GM21381 (cell line): Measurements from ENCODE around the gene ZG16B.

ENCODE experiments used
- ATAC-seq: cut with Tn5 transposase; IDR thresholded peaks from one replicate; pipeline ENCODE4 v1.9.1; 2021; ENCODE audit warnings: mild to moderate bottlenecking, moderate library complexity; ENCODE audit not compliant: unreplicated experiment

Gene ZG16B

DNA sequence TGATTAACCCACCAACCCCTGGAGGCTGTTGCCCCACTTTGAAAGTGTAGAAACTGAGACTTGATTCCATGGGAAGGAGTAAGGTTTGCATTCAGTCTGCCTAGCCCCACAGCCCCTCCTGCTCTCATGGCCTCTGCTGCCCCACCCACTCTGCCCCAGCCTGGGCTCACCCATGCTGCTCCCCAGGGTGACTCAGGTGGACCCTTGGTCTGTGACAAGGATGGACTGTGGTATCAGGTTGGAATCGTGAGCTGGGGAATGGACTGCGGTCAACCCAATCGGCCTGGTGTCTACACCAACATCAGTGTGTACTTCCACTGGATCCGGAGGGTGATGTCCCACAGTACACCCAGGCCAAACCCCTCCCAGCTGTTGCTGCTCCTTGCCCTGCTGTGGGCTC is 25.4 kb upstream of the ZG16B start:
- no peak for ATAC-seq

DNA sequence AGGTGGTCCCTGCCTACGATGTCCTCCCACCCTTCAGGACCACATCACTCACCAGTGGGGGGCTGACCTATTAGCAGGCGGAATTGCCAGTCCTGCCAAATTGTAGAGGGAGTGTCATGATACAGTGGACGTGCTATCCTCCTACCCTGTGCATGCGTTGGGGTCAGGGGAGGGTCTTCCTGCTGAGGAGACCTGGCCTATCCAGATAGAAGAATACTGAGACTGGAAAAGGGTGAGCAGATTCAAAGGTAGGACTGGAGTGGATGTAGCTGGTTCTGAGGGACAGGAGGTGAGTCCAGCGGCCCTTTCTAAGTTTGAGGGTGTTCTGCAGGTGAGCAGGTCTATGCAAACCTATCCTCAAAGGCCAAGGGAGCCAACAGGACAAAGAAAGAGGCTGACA is 23.8 kb upstream of the ZG16B start:
- ATAC-seq: no peak

DNA sequence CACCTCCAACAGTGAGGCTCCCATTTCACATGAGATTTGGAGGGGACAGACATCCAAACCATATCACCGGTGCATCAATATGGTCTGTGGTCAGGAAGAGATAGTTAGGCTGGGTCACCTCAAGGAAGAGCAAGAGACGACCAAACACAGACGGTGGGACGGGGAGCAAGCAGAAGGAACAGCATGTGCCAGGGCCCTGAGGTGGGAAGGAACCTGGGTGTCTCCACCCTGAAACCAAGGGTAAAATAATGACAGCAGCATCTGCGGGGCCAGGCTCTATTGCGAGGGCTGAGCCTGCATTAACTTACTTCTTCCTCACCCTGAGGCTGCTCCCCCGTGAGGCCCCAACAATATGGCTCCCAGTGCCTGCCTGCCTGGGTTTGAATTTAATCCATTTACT is 21.9 kb upstream of the ZG16B start:
- ATAC-seq: no peak

DNA sequence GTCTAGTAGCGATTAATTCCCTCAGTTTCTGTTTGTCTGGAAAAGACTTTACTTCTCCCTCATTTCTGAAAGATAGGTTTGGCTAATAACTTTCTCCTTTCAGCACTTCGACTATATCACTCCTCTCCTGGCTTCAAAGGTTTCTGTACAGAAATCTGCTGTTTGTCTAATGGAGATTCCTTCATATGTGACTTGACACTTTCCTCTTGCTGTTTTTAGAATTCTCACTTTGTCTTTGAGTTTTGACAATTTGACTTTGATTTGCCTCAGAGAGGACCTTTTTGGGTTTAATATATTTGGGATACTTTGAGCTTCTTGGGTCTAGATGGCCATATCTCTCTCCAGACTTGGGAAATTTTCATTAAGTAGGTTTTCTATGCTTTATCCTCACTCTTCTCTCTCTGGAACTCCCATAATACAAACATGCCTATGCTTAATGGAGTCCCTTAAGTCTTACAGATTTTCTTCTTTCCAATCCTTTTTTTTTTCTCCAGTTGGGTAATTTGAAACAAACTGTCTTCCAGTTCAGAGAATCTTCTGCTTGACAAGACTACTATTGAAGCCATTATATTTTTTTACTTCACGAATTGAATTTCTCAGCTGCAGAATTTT is 20.8 kb upstream of the ZG16B start:
- no peak for ATAC-seq

DNA sequence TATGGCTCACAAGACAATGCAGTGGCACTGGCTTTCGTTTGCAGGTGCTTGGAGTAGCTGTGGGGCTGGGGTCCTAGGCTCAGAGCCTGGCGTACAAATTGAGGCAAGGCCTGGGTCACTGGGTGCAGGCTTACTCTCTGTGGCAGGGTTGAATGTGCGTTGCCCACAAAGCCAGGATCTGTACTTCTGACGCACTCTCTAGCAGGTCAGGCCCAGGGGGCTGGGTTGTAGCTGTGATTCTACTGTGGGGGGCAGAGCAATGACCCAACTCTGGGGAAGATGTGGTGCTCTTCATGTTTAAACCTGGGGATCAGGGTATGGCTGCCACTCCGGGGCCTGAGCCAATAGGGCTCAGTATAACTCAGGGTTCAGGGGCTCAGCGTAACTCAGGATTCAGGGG is 19.5 kb upstream of the ZG16B start:
- no peak for ATAC-seq

DNA sequence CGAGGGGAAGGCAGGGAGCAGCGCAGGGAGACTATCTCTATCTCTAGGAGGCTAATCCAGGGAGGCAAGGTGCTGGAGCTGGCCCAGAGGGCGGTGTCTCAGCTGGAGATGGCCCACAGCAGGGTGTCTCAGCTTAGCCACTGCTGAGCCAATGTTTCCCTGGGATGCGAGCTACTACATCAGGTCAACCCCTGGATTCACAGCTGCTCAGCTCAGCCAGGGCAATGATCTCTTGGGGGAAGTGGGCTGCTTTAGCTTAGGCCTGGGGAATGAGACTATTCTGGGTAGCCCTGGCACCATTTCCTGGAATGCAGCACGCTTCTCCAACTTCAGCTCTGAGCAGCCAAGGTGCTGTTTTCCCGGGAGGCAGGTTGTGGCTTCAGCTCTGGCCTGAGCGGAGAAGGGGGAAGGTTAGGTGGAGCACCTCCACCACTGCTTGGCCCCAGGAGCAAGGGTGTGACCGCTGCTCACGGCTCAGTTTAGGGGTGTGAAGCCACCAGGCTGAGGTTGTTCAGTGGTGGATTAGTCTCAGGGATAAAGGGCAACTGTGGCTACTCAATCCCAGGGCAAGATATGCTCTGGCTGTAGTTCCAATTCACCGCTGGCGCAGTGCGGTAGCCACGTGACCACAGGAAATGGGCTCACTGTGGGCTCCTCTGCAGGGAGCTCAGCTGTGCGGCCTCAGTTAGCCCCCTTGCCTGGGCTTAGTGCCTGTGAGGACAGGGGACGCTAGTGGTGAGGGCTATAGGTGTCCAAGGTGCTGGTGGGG is 18.2 kb upstream of the ZG16B start:
- ATAC-seq: no peak

DNA sequence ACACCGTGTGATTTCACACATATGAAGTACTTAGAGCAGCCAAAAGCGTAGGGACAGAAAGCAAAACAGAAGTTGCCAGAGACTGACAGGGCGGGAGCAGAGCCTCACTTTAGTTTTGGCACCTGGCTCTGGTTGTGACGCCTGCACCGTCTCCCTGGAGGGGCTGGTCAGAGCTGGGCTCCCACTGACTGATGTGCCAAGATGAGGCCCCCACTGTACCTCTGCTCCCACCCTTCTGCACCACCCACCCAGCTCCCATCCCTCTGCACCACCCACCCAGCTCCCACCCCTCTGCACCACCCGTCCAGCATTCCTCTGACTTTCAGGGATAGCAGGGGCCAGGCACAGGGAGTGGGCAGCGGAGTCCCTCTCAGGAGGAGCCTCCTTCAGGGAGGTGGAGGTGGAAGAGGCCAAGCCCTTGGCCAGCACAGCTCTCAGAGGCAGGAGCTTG is 16.3 kb upstream of the ZG16B start:
- ATAC-seq: no peak

DNA sequence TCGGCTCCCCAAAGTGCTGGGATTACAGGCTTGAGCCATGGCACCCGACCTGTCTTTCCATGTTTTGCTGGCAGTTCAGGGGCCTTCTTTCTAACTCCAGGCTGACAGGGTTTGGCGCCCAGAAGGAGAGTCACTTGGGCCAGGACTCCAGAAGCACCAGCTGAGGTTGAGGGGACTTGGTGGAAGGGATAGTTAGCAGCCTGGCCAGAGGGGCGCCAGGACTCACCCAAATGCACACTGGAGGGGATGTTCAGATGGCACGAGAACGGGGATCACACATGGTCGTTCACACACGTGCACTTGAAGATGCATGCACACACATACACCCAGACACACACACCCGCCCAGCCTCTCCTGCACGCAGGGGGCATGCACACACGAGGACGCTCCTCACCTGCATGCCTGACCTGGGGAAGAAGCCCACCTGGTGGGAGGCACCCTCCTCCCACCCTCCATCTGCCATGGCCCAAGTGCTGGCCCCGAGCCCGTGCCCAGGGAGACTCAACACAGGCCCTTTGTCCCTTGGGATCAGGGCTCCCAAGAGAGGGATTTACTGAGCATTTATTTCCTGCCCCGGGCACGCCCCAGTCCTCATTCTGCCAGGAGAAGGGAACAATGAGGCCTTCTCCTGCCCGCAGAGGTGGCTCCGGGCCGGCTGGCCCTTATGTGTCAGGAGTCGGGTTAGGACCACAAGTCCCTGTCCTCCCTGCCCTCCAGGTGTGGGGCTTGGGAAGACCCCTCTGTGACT is 15.4 kb upstream of the ZG16B start:
- no peak for ATAC-seq

DNA sequence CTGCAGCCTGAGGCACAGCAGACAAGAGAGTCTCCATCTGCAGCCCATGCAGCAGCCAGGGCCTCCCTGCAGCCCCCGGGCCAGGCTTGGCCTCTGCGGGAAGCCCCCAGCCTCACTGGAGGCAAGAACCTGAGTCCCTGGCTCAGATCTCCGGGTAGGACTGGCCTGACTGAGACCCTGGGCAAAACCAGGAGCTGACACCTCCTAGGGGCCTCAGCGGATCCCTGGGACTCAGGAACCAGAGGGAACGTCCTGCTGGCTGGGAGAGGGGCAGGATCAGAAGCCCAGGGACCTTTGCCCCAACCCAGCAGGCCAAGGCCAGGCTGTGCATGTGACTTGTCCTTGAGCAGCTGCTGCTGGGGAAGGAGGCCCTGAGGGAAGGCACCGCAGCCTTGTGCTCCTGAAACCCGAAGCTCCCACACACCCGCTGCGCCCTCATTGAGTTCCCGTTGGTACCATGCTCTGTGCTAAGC is 14.8 kb upstream of the ZG16B start:
- ATAC-seq: no peak

DNA sequence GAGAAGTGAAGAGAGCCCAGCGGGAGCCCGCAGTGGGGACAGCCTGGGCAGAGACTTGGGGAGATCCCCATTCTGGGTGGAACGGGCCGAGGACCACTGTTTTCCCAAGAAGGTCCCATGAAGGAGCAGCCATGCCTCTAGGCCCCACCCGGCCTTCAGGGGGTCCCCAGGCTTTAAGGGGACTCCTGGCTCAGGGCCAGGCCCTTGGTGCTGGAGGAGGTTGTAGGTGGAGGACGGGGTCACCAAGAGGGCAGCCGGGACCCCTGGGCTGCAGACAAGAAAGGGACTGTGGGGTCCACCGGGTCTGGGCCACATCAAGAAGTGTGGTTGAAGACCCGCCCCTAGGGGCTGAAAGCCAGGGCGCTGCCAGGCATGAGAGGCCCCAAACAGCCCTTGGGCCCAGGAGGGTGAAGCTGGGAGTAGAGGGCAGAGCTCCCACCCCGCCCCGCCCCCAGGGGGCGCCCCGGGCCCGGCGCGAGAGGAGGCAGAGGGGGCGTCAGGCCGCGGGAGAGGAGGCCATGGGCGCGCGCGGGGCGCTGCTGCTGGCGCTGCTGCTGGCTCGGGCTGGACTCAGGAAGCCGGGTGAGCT is 13.3 kb upstream of the ZG16B start, which contains the start of gene PRSS21:
TSS of gene PRSS21 (plus strand) at position 487 of the 589 bp plus-strand sequence. CDS start at position 519, 32 bp downstream.
- ATAC-seq: no peak

DNA sequence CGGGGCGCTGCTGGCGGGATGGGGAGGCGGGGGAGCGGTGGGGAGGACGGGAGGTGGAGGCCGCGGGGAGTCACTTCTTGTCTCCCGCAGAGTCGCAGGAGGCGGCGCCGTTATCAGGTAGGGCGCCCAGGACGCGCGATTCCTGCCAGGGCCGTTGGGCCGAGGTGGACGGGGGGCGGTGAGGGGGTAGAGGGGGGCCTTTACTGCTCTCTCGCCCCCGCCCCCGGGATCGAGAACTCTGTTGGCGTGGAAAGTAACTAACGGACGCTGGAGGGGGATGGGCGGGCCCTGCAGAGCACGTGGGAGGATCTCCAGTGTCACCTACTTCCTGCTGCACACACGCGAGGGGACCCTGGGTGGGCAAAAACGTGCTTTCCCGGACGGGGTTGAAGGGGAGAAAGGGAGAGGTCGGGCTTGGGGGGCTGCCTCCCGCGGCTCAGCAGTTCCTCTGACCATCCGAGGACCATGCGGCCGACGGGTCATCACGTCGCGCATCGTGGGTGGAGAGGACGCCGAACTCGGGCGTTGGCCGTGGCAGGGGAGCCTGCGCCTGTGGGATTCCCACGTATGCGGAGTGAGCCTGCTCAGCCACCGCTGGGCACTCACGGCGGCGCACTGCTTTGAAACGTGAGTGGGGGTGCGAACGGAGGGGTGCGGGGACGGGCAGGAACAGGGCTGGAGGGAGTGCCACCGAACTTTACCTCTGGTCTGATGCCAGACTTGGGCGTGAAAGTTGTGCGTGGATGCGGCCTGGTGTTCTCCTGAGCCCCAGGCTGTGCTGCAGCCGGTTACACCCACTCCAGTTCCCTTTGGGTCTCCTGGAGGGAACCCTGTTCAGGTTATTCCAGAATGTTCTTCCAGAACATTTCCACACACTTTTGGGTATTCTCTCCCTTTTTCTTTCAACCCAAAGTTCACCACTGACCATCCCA is 12.5 kb upstream of the ZG16B start:
- no peak for ATAC-seq

DNA sequence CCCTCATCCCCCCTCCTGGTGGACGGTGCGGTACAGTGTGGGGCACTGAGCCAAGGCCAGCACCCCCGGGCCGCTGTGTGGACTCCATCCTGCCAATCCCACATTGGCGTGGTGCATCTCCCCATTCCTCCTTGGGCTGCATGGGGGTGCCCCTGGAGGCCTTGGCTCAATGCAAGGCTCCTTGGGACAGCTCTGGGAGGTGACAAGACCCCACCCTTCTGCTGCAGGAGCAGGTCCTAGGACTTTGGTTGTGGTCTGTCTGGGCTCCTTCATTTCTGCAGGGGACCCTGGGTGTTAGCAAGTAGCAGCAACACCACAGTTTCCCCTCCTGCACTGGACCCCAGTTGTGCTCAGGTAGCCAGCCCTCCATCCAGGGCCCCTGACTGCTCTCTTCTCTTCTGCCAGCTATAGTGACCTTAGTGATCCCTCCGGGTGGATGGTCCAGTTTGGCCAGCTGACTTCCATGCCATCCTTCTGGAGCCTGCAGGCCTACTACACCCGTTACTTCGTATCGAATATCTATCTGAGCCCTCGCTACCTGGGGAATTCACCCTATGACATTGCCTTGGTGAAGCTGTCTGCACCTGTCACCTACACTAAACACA is 11.7 kb upstream of the ZG16B start:
- no peak for ATAC-seq

DNA sequence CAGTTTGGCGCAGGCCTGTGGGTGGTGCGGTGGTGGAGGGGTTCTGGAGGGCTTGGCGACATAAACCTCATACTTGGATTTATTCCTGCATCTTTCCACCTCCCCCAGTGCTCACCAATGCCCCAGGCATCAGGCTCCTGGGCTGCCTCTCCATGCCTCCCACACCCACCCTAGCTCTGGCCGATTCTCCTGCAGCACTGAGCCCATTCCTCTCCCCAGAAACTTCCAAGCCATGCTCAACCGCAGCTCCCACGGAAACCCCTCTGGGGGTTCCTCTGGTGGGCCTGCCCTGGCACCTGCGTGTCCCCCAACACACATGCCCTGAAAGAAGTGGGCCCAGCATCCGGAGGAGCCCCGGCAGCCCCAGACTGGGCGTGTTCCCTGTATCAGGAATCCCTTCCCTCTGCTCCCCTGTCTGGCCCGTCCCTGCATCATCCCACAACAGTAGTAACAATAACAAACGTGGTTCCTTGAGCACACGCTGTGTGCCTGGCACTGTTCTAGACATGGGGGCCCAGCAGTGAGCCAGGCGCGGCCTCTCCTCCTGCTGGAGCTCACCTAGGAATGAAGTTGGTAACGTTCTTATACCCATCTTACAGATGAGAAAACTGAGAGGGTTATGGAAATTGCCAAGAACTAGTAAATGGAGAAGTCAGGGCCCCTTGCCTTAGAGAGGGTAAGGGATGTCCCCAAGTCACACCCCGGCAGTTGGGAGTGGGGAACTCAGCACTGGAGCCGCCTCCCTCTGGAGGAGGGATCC is 10.7 kb upstream of the ZG16B start:
- no peak for ATAC-seq

DNA sequence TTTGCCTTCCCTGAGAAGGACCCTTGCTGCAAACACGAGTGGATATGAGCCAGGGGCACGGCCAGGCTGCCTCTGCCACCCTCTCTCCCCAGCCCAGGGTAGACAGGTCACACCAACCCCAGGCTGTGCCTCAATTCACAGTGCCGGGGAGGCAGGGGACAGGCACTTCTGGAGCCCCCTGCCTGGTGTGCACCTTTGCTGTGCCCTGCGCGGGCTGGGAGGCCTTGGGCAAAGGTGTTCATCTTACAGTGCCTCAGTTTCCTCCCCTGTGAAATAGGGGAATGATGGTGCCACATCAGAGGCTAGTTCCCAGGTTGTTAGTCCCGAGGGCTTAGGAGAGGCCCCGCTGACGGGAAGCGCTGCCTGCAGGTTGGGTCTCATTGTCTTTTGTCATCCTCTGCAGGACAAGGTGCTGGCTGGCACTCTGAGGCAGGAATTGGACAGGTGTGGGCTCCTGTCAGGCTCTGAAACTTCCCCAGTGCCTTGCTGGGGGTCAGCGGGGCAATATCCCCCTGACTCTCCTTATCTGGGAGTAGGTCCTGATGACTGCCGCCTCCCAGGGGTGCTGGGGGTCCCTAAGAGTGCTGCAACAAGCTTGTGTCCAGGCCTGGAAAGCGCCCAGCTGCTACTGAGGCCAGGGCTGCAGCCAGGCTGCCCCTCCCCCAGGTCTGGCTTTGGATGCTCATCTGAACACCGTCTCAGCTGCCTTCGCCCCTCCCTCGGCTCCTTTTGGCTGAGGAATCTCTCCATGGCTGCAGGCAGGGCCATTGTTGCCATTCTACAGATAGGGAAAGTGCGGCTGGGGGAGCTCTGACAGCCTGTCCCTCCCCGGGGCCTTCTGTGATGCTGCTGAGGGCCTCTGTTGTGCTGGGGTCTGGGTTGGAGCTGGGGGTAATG is 9.9 kb upstream of the ZG16B start:
- no peak for ATAC-seq

DNA sequence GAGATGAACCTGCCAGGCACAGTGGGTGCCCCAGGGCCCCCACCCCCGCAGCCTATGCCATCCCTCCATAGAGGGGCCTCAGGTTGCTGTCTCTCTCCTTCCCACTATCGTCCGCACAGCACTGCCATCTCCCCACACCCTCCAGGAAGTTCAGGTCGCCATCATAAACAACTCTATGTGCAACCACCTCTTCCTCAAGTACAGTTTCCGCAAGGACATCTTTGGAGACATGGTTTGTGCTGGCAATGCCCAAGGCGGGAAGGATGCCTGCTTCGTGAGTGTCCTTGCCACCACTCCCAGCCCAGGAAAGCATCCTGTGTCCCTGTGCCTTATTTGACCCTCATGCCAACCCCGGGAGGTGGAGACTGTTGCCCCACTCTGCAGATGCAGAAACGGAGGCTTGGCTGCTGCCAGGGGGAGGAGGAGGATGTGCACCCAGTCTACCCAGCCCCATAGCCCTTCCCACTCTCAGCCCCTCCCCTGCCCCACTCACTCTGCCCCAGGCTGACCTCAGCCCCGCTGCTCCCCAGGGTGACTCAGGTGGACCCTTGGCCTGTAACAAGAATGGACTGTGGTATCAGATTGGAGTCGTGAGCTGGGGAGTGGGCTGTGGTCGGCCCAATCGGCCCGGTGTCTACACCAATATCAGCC is 9.1 kb upstream of the ZG16B start:
- no peak for ATAC-seq

DNA sequence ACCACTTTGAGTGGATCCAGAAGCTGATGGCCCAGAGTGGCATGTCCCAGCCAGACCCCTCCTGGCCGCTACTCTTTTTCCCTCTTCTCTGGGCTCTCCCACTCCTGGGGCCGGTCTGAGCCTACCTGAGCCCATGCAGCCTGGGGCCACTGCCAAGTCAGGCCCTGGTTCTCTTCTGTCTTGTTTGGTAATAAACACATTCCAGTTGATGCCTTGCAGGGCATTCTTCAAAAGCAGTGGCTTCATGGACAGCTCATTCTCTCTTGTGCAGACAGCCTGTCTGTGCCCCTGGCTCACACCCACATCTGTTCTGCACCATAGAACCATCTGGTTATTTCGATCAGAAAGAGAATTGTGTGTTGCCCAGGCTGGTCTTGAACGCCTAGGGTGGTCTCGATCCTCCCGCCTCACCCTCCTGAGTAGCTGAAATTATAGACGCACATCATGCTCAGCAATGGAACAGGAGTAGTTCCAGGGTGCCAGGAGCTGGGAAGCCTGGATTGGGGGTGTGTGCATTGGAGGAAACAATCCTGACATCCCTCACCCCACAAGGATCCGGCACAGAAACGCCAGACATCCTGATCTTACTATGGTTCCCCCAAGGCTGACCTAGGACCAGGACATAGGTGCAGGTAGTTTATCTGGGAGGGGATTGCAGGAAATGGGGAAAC is 8.5 kb upstream of the ZG16B start:
- no peak for ATAC-seq

DNA sequence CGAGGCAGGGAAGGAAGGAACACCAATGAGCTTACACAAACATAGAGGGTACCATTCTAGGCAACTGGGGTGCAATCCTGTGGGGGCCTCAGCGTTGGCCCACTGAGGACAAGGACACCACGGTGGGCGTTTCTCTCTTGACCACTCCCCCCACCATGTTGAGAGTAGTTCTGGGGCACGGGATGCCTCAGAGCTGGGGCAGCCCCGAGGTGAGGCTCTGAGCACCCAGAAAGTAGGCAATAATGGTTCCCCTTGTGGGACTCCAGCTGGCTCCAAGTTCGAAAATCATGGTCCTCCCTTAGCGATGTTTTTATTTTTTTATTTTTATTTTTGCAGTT is 8.0 kb upstream of the ZG16B start:
- no peak for ATAC-seq
